ENCODE results near the gene RAPH1. TPM values are rescaled to one million over a fixed set of nuclear protein-coding genes. Genes with fewer than 3 reads are reported as not detected.

The RAPH1 gene
- total and polyA plus RNA-seq, 12 donors, result 3.1 to 20.6 (median 15.9) TPM

DNA sequence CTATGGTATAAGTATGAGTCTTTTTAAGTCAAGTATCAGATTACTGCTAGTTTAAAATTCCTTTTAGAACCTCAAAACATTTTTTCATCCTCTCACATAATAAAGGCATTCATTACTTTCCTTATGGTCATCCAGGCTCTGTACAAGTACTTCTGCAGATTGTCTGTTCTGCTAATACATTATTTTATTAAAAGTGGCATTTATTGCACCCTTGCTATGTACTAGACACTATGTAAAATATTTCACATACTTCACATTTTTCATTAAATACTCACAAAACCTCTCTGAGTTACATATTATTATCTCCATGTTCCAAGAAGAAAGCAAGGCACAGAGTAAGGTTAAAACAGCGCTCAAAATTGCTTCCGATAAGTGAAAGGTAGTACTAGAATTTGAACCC lies 84.1 kb downstream of the RAPH1 start:
- intact Hi-C loops (cut with DNase I), result loop anchor here in 4 of 10 donors (5.0 to 10.0 kb wide), 6 partner anchors 126 to 364 kb away; partner anchors contain the start of genes ABI2 (in 1 of the 4) and CYP20A1 (in 1 of the 4)
- WGBS, 2 donors, result 93 to 96% methylated on average over 2 of the region's 2 CpGs
- TF ChIP-seq, protein P1, sequence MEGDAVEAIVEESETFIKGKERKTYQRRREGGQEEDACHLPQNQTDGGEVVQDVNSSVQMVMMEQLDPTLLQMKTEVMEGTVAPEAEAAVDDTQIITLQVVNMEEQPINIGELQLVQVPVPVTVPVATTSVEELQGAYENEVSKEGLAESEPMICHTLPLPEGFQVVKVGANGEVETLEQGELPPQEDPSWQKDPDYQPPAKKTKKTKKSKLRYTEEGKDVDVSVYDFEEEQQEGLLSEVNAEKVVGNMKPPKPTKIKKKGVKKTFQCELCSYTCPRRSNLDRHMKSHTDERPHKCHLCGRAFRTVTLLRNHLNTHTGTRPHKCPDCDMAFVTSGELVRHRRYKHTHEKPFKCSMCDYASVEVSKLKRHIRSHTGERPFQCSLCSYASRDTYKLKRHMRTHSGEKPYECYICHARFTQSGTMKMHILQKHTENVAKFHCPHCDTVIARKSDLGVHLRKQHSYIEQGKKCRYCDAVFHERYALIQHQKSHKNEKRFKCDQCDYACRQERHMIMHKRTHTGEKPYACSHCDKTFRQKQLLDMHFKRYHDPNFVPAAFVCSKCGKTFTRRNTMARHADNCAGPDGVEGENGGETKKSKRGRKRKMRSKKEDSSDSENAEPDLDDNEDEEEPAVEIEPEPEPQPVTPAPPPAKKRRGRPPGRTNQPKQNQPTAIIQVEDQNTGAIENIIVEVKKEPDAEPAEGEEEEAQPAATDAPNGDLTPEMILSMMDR (IDR thresholded peaks at IDR 0.05), result no peak
- no peaks in the 10 kb centered on the region for H3K27me3 ChIP-seq
- peaks cover 0 to 34% (median 15%) of the 10 kb centered on the region in 9 donors for H3K4me1 ChIP-seq
- H3K9me3 ChIP-seq, result no peaks in the 10 kb centered on the region
- no peak overlapping the region for H3K27ac ChIP-seq
- DNase-seq (no peak), ATAC-seq (no peak)
- peaks cover 0 to 98% (median 9%) of the 10 kb centered on the region in 9 donors for H3K36me3 ChIP-seq
- no peak overlapping the region for H3K4me3 ChIP-seq

DNA sequence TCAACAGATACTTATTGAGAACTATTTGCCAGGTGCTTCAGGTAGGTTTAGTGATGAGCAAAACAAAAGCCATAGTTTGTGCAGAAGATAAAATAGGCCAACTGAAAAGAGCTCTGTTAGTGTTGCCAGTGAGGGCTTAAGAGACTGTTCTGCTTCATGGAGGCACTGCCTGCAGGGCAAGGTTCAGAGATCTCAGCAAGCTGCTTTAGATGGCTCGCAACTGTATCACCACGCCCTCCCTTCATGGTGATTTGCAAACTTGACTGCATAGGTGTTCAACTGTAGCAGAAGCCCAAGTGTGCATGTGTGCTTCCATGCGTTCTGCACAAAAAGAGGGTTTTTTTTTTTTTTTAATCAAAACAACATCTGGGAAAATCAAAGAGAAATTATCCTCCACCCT lies 84.5 kb downstream of the RAPH1 start:
- DNase-seq (no peak), ATAC-seq (no peak)
- intact Hi-C loops (cut with DNase I), result loop anchor here in 4 of 10 donors (5.0 to 10.0 kb wide), 6 partner anchors 126 to 364 kb away; partner anchors contain the start of genes ABI2 (in 1 of the 4) and CYP20A1 (in 1 of the 4)
- 93 to 94% methylated on average over 3 of the region's 3 CpGs for WGBS, 2 donors
- H3K27ac ChIP-seq, result no peak overlapping the region
- H3K4me3 ChIP-seq, result no peak overlapping the region
- peaks cover 0 to 100% (median 9%) of the 10 kb centered on the region in 9 donors for H3K36me3 ChIP-seq
- peaks cover 0 to 32% (median 17%) of the 10 kb centered on the region in 9 donors for H3K4me1 ChIP-seq
- no peaks in the 10 kb centered on the region for H3K9me3 ChIP-seq
- H3K27me3 ChIP-seq, result no peaks in the 10 kb centered on the region
- TF ChIP-seq, protein P1 (IDR thresholded peaks at IDR 0.05), result no peak

DNA sequence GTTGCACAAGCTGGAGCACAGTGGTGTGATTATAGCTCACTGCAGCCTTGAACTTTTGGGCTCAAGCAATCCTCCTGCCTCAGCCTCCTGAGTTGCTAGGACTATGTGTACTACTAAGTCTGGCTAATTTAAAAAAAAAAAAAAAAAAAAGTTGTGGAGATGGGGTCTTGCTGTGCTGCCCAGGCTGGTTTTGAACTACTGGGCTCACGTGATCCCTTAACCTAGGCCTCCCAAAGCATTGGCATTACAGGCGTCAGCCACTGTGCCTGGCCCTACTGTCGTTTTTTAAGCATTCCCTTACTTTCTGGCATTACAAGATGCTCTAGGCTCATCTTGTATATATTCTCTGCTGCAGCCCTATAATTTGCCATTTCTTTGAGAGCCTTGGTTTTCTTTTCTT lies 88.3 kb downstream of the RAPH1 start:
- DNase-seq, result no peak
- H3K4me1 ChIP-seq, result peaks cover 0 to 32% (median 12%) of the 10 kb centered on the region in 9 donors
- TF ChIP-seq, protein P1 (IDR thresholded peaks at IDR 0.05), result no peak
- intact Hi-C loops (cut with DNase I), result no loop called here
- H3K36me3 ChIP-seq, result peaks cover 0 to 99% (median 9%) of the 10 kb centered on the region in 9 donors
- H3K4me3 ChIP-seq, result no peak overlapping the region
- 97 to 99% methylated on average over 3 of the region's 3 CpGs for WGBS, 2 donors
- H3K9me3 ChIP-seq, result no peaks in the 10 kb centered on the region
- ATAC-seq, result no peak
- H3K27ac ChIP-seq, result no peak overlapping the region
- H3K27me3 ChIP-seq, result no peaks in the 10 kb centered on the region

DNA sequence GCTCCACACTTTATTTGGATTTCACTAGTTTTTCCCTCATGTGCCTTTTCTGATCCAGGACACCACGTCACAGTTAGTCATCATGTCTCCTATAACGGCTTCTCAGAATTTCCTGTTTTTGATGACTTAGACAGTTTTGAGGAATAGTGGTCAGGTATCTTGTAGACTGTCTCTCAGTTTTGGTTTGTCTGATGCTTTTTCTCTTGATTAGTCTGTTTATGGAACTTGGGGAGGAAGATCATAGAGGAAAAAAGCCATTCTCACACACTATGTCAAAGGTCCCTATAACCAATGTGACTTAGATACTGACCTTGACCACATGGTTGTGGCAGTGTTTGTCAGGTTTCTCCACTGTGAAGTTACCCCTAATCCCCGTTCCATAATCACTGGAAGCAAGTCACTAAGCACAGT lies 89.0 kb downstream of the RAPH1 start:
- no peak overlapping the region for H3K27ac ChIP-seq
- H3K4me1 ChIP-seq, result peaks cover 0 to 37% (median 12%) of the 10 kb centered on the region in 9 donors
- intact Hi-C loops (cut with DNase I), result no loop called here
- ATAC-seq (peak in 1 of 8 donors; percentile 14), DNase-seq (no peak)
- WGBS, 2 donors, result 77 to 78% methylated on average over 3 of the region's 3 CpGs
- no peak overlapping the region for H3K4me3 ChIP-seq
- TF ChIP-seq, protein P1 (IDR thresholded peaks at IDR 0.05), result no peak
- H3K9me3 ChIP-seq, result no peaks in the 10 kb centered on the region
- no peaks in the 10 kb centered on the region for H3K27me3 ChIP-seq
- H3K36me3 ChIP-seq, result peaks cover 0 to 98% (median 9%) of the 10 kb centered on the region in 9 donors

Measured in heart right ventricle (tissue), 16 donors.